Brain pericyte (primary cell): Measurements from ENCODE around the gene GRAP2.

Experiments
- DNase-seq: peaks from one replicate; pipeline ENCODE4 v3.0.0-alpha.2; 2012; ENCODE audit warnings: low read depth, low spot score

GRAP2 gene

GRCh38 chr22:39925273-39925672 is 24.4 kb downstream of the GRAP2 start:
- no peak for DNase-seq

DNA sequence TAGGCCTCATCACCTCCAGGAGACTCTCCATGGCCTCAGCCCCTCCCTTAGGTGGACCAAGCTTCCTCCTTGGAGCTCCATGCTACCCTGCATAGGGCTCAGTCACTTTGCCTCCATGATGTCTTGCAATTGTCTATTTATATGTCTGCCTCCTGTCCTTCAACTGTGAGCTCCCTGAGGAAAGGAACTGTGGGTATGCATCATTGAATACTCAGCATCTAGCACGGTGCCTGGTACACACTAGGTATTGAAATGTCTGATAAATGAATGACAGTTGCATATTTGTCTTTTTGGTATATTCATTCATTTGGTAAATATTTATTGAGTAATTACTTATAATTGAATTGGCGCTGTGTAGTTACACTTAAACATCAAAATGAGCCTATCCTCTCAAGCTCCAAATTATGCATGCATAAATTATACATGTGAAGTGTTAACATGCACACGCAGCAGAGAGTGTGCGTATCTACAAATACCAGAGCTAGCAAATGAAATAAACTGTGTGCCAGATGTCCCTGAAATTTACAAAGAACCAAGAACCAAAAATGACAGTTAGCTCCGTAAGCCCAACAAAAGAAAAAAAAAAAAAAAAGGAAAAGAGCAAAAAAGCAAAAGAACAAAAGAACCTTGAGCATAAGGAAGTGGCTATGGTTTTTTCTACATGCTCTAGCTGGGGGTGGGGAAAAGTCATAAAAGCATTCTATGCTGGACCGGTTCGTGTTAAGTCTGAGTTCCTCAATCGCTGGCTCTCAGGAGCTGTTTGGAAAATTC is 25.2 kb downstream of the GRAP2 start:
- DNase-seq = no peak

- DNase-seq = no peak
These were observed 25.9 kb downstream of the GRAP2 start for GRCh38 chr22:39926753-39927152.

GRCh38 chr22:39927544-39927943 is 26.7 kb downstream of the GRAP2 start:
- no peak for DNase-seq

DNA sequence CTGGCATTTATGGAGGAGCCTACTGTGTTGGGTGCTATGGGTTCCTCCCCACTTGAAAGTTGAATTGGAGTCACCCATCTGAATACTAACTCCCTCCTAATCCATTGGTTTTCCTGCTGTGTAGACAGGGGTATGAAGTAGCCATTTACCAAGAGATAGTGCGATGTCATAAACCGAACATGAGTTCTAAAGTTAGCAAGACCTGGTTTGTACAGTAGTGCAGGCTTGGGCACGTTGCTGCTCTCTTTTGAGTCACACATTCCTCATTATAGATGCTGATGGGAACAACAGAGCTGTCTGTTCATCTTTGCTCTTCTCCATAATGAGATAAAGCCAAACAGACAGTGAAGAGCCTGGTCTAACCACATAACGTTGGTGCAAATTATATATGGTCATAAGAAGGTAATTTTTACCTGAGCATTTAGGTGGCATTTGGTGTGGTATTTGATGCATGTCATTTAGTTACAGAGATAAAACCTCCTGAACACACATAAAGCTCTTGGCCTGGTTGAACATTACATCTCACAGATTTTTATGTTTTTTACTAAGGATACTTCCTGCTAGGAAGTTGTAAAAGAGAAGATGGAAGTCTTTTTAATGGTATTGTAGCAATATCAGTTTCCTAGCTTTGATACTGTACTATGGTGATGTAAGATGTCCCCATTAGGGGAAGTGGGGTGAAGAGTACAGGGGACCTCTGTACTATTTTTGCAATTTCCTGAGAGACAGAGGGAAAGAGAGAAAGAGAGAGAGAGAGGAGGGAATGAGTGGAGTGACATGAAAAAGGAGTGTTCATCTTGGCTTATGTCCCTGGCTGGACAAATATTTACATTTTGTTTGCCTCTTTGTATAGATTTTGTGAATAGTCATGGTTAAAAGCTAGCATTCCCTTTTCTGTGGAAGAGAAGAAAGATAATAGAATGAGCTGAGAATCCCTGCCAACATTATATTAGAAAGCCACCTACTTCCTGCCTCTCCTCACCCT is 27.9 kb downstream of the GRAP2 start:
- DNase-seq = no peak

DNA sequence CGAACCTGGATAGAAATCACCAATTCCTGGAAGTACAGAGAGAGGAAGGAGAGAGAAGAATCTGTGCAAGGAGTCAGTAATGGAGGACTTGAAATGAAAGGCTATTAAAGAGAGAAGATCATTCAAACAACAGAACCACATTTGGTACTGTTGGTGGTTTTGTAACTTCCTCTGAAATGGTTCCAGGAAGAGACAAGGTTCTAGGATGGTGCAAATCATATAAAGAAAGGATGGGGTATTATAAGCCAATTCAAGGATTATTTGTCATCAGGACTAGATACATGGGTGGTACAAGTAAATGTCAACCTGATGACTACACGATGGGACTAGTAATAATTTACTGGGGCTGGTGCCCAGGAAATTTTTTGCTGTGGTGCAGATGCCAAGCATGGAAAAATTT is 30.4 kb downstream of the GRAP2 start:
- DNase-seq = no peak

- no peak for DNase-seq
These were observed 31.3 kb downstream of the GRAP2 start for GRCh38 chr22:39932166-39932565.

GRCh38 chr22:39932918-39933649 is 32.2 kb downstream of the GRAP2 start:
- no peak for DNase-seq

DNA sequence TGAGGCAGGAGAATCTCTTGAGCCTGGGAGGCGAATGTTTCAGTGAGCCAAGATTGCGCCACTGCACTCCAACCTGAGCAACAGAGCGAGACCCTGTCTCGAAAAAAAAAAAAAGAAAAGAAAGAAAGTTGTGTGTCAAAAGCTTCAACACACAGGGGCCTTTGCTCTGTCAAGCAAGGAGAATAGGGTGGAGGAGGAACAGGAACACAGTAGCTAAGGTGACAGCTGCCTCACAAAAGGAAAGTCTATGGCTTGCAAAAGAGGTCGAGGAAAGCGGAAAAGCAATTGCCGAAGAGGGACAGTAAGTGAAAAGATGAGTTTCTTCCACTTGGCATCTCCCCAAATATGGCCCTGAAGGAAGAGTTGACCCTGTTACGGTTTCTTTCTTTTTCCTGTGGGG is 32.9 kb downstream of the GRAP2 start:
- no peak for DNase-seq

- no peak for DNase-seq
These were observed 34.2 kb downstream of the GRAP2 start for GRCh38 chr22:39935116-39935515.

DNA sequence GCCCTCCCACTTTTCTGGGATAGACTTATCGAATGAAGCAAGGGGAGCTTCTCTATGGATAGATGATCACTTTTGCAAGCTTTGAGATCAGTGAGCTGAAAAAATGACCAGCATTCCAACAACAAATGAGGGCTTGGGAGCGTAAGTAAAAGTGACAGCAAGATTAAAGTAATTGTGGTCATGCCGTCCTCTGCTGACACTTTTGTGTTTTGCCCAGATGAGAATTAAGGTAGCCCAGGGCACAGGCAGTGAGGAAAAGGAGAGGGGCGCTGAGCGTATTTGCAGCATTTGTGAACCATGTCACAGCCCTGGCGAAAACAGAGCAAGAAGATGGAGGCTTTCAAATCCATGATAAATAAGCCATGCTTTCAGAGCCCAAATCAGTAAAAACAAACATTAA is 34.7 kb downstream of the GRAP2 start:
- no peak for DNase-seq

GRCh38 chr22:39936523-39937145 is 35.8 kb downstream of the GRAP2 start:
- DNase-seq = no peak

DNA sequence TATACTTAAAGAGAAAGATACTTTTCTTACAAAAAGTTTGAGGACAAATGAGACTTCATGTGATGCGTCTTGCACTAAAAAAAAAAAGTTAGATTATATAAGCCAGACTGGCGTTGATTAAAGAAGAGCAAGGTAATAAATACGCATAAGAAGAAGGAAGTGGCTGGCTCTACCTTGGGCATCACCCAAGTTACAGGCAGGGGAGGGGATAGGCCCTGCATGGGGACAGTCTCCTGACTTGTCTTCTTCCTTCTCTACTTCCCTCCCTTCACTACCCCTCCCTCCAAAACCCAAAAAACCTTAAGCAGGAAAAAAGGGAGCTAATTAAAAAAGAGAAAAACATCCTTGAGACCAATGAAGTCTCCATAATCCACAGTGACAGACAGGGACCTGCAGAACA is 37.0 kb downstream of the GRAP2 start:
- DNase-seq = no peak

GRCh38 chr22:39938509-39939111 is 37.7 kb downstream of the GRAP2 start:
- DNase-seq = no peak

- DNase-seq = no peak
These were observed 38.9 kb downstream of the GRAP2 start for GRCh38 chr22:39939830-39940229.

DNA sequence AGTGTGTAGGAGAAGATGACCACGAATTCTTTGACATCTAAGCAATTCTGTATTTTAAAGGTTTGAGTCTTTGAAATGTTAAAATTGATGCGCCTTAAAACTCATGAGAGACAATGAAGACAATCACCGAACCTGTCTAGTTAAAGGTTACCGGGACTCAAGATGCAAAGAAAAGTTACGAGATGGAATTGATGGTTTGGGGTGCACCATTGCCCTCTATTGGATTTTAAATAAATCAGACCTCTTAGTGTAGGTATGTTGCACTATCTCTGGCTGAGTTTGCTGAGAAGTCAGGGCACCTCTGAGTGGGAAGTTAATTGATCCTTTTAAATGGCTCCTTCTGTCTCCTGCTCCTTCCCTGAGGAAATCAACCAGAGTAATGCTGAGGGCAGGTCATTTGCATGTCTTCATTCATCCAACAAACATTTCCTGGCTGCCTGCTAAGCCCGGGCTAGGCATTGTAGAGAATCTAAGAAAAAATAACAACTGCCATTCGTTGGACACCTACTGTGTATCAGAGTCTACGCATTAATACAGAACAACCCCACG is 39.9 kb downstream of the GRAP2 start:
- DNase-seq = no peak

DNA sequence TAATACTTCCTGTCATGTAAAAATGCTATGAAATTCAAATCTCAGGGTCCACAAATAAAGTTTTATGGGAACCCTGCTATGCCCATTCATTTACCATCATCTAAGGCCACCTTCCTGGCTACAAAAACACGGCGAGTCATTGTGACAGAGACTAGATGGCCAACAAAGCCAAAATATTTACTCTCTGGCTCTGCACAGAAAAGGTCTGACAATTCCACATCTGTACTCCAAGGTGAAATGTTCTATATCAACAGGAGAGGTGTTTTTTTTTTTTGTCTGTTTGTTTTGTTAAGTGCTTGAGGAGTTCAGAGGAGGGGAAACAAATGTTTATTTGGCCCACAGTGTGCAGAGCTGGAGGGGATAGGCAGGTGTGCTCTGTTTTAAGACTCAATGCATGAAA is 40.7 kb downstream of the GRAP2 start:
- DNase-seq = no peak

DNA sequence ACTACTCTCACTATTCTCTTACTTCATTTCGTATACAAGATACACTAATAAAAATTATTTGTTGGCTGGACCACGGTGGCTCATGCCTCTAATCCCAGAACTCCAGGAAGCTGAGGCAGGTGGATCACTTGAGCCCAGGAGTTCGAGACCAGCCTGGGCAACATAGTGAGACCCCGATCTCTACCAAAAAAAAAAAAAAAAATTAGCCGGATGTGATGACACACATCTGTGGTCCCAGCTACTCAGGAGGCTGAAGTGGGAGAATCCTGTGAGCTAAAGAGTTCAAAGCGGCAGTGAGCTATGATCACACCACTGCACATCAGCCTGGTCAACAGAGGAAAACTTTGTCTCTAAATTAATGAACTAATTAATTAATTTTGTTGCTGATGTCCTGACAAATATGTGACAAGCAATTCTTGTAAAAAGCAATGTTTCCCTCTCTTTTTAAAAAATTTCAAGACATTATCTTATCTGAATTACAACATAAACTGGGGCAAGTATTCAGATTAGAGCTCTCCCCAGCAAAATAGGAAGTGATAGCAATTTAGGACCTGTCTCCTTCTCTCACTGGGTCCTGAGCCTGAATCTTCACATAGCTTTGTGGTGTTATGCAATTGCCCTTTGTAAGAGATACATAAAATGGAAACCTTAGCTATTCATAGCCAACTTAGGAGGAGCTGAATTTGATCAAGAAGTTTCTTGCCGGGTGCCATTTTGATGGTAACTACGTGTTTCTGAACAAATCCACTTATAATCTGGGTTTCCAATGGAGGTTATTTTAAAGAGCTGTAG is 41.8 kb downstream of the GRAP2 start:
- no peak for DNase-seq

GRCh38 chr22:39943337-39943736 is 42.5 kb downstream of the GRAP2 start:
- no peak for DNase-seq
